HG02678 (cell line): Measurements from ENCODE around the gene SIM1.

Experiments
- ATAC-seq: cut with Tn5 transposase; IDR thresholded peaks from one replicate; pipeline ENCODE4 v1.9.1; 2021; ENCODE audit warnings: mild to moderate bottlenecking, moderate library complexity; ENCODE audit not compliant: unreplicated experiment

The SIM1 gene, protein sequence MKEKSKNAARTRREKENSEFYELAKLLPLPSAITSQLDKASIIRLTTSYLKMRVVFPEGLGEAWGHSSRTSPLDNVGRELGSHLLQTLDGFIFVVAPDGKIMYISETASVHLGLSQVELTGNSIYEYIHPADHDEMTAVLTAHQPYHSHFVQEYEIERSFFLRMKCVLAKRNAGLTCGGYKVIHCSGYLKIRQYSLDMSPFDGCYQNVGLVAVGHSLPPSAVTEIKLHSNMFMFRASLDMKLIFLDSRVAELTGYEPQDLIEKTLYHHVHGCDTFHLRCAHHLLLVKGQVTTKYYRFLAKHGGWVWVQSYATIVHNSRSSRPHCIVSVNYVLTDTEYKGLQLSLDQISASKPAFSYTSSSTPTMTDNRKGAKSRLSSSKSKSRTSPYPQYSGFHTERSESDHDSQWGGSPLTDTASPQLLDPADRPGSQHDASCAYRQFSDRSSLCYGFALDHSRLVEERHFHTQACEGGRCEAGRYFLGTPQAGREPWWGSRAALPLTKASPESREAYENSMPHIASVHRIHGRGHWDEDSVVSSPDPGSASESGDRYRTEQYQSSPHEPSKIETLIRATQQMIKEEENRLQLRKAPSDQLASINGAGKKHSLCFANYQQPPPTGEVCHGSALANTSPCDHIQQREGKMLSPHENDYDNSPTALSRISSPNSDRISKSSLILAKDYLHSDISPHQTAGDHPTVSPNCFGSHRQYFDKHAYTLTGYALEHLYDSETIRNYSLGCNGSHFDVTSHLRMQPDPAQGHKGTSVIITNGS

DNA sequence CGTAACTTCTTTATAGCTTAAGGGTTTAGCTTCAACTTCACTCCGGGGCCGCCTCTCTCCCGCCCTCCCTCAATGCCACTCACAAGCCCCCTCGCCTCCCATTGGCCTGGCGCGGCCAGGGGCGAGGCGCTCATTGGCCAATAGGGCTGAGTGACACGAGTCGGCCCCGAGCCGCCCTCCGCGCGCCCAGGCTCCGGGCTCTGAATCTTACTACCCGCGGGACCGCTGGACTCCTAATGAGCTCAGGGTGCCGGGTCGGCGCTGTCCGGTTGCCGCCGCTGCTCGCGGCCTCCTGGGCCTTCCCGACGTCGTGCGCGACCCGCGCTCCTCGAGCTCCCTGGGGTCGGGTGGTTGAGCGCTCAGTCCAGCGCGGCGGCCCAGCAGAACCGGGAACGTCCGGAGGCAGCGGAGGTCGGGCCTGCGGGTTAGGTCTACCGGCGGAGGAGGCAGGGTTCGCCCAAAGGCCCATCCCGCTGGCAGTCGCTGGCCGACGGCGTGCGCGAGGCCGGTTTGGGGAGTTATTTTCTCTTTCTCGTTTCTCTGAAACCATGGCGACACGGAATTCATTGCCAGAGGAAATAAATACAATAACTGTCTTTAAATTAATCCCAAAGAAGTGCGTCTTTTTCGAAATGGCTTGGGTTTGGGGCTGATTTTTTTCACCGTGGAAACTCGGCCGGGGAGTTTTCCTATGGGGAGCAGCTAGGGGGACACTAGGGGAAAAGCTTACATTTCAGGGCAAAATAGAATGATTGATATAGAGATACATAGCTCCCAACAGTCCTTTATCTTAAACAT is at the start of gene SIM1:
Gene SIM1 (minus strand): TSS at position 19 of the 798 bp plus-strand sequence. CDS start 1,453 bp downstream, outside the sequence.
- peak; percentile 86 for ATAC-seq

DNA sequence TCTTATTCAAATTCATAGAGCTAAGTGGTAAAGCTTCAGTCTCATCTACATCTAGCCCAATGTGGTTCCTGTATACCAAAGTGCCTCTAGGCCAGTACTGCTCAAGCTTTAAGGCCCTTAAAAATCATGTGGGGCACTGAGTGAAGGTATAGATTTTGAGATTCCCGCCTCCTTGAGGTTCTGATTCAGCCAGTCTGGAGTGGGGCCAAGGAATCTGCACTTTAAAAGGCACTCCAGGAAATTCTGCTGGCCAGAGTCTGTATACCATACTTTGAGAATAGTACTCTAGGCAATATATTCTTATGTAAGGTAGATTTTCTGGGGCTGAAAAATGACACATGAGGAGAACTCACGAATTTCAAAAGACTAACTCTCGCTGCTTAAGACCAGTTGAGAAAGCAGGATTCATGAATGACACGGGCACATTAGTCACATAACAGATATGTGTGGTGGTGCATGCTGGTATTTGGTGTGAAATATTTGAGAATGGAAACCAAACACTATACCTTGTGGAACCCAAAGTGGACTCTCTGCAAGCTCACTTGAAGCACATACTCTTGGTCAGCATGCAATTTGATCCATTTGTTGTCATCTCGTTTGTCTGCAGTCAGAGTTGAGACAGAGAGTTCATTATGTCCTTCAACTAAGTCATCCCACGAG is 47.6 kb upstream of the SIM1 start:
- ATAC-seq: no peak

- ATAC-seq: no peak
Measured at GRCh38 chr6:100509101-100509500, 44.4 kb upstream of the SIM1 start.

DNA sequence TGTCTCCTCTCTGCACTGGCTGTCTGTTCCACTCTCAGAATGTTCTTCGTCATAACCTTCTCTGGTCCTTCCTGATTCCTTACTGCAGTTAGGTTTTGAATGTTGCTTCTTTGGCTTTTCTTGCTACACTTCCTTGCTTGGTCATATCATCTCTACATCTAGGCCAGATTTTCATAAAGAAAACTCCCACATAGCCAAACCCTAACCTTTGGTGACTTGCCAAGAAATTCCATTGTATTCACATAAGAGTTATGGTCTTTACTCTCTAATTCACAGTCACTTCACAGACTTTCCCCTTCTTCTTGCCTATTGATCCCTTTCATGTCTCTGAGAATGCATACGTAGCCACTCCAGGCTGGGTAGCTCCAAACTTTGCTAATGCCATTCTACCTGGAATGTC is 41.9 kb upstream of the SIM1 start:
- ATAC-seq: no peak

DNA sequence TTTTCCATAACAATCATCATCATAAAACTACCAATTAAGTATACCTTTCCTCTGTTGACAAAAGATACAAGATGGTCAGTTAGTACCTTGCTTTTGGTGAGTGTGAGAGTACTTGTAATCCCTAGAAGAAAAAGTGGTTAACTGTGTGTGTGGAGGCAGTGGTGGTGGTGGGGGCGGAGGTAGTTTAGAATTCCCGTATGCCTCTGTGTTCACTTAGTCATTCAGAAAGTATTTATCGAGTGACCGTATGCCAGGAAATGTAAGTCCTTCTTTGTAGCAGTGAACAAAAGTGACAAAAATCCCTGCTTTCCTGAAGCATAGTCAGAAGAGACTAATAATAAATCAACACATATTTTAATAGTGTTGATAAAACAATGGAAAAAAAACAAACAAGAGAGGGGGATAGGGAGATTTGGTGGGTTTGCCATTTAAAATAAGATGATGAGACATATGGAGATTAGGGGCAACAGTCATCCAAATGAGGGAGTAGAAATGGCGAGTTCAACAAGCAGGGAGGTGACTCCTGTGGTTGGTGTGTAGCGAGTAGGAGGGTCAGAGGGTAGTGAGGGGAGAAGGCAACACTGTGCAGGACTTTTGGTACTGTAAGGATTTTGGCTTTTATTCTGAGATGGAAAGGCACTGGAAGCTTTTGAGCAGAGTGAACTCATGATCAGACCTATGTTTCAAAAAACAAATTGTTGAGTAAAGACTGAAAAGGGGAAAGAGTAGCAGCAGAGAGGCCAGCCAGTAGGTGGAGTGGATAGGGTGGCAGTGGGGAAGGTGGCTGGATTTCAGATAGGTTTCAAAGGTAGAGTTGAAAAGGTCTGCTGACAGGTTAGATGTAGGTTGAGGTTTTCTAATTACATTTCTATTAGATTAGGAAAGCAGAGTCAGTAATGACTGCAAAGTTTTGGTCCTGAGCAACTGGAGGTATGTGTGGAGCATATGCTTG is 40.3 kb upstream of the SIM1 start:
- ATAC-seq: no peak

GRCh38 chr6:100503043-100503705 is 38.5 kb upstream of the SIM1 start:
- no peak for ATAC-seq

DNA sequence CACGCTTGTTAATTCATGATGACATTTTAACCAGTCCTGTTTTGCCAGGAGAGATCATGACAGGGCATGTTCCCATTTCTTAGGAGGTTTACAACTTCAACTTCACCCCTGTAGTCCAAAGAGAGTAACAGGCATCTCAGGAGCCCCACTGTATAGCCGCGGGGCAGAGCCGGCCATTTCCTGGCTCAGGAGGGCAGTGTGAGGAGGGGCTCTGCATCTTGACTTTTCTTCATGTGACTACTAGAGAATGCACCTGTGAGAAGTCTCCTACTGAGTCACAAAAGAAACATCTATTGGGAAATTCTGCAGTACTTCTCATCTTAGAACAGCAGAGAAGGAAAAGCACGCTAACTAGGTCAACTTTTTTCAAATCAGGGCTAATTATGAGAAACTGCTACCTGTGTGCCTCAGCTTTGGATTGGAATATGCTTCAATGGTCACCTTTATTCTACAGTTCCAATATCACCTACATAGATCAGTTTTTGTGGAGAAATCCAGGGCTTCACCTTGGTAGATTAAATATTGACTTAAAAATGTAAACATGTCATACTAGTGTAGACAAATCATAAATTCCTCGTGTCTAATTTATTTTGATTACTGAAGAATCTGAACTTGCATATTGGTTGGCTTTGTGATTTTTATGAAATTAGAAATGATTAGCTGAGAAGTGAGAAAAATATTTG is 28.6 kb upstream of the SIM1 start:
- ATAC-seq: no peak

GRCh38 chr6:100491952-100492670 is 27.4 kb upstream of the SIM1 start:
- ATAC-seq: no peak

- no peak for ATAC-seq
Measured at GRCh38 chr6:100490065-100490464, 25.3 kb upstream of the SIM1 start.

GRCh38 chr6:100488244-100488643 is 23.5 kb upstream of the SIM1 start:
- ATAC-seq: no peak

DNA sequence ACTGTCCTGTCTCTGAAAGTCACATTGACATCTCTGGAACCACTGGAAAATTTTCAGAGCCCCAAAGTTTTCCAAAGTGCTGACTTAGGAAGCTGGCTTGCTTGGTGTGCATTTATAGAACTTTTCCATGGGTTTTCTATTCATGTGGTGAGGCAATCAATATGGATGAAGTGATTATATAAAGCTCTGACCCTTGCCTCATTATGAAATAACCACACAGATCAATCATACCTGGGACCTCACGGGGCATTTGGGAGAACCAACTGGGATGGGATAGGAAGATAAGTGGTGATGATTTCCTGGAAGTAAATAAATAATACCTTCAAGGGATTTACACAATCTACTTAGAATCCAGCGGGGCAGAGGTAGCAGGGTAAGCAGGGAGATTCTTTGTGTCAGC is 22.9 kb upstream of the SIM1 start:
- ATAC-seq: no peak

DNA sequence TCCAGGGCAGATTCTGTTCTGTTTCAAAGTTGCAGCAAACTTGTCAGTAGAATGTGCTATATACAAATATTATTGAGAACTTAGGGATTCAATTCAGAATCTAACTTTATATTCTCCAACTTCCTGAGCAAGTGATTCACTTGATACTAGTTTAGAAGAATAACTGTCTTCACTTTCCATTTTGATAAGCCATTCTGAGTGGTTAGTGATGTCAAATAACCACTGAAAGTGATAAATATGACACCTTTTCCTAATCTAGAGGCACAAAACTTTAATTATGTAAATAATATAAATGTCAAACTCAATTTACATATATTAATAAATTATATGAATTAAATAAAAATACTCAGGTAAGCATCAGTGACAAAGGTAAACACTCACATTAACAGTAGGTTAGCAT is 20.5 kb upstream of the SIM1 start:
- no peak for ATAC-seq

DNA sequence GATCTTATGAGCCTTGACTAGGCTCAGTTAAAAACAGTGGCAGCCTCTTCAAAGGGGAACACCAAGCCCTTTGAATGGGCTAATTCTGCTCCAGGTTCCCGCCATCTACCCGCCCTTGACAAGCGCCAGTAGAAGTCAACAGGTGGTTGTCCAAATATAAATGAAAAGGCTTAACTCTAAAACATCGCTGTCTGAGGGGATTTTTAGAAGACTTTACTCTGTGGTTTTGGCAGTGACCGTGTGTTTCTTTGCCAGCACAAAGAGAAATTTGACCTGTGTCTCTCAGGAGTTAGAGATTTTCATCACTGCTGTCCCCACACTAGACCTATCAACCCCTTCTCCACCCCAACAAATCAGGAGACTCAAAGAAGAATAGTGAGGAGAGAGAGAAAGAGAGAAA is 19.8 kb upstream of the SIM1 start:
- peak; percentile 56 for ATAC-seq

DNA sequence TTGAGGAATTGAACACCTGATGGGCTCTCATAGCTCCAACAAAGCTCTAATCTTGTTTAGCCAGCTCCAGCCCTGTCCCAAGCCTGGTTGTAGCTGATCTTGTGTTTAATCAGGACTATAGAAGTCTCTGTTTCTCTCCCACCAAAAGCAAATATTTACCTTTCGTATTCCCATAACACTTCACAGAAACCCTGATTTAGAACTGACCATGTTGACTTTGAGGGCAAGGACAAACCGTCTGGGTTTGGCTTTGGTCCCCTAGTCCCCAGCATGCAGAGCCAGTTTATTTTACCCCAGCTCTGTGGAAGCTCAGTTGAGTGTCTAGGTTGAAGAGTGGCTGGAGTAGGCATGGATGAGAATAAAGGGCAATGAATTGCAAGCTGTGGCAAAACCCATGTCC is 18.0 kb upstream of the SIM1 start:
- no peak for ATAC-seq

GRCh38 chr6:100479179-100480035 is 14.7 kb upstream of the SIM1 start:
- ATAC-seq: peak; percentile 49

GRCh38 chr6:100475554-100476320 is 11.0 kb upstream of the SIM1 start:
- peak; percentile 70 for ATAC-seq
